GM18505 (cell line): Measurements from ENCODE around the gene MYZAP.

Source experiments
- ATAC-seq: cut with Tn5 transposase; IDR thresholded peaks from one replicate; pipeline ENCODE4 v1.9.1; 2021; ENCODE audit not compliant: unreplicated experiment
- POLR2A ChIP-seq: IDR thresholded peaks from 4 replicates; pipeline ENCODE4 v1.6.1; 2011; ENCODE audit warnings: borderline replicate concordance; ENCODE audit not compliant: insufficient read depth, insufficient read length; ENCODE audit errors: extremely low read depth

The MYZAP gene

DNA sequence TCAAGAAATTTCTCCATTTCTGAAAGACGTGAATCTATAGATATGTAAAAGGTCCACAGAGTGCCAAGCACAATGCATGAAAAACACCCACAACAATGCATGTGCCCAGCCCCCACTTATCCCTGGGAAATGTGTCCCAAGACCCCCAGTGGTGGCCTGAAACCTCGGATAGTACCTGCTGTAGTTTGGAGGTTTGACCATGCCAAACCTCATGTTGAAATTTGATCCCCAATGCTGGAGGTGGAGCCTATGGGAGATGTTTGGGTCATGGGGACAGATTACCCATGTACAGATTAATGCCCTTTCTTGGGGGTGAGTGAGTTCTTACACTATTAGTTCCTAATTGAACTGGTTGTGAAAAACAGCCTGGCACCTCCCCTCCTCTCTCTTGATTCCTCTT, 21.4 kb upstream of the MYZAP start:
- no peak for ATAC-seq
- TF ChIP-seq POLR2A, result no peak

DNA sequence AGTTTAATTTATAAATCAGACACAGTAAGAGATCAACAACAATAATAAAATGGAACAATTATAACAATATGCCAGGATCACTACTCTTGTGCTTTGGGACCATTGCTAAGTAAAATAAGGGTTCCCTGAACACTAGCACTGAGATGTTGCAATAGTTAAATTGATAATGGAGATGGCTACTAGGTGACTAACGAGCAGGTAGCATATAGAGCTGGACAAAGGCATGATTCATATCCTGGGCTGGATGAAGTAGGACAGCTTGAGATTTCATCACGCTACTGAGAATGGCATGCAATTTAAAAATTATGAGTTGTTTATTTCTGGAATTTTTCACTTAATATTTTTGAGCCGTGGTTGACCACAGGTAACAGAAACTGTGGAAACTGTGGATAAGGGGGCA, 20.7 kb upstream of the MYZAP start:
- ATAC-seq, result no peak
- TF ChIP-seq POLR2A, result no peak

GRCh38 chr15:57571725-57572124, 20.0 kb upstream of the MYZAP start:
- ATAC-seq, result no peak
- TF ChIP-seq POLR2A, result no peak

DNA sequence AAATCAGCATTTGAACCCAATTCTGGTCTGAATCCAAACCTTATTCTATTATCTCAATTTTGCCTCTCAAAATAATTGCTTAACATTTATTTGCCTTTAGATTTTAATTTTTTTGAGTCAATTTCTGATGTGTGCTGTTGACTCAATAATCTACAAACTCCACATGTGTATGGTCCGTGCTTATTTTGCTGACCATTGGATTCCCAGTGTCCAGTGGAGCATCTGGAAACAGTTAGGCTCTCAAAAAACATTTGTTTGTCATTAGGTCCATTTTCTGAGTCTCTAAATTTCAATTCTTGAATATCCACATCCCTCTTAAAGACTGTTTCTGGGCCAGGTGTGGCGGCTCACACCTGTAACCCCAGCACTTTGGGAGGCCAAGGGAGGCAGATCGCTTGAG, 19.2 kb upstream of the MYZAP start:
- no peak for ATAC-seq
- no peak for TF ChIP-seq POLR2A

GRCh38 chr15:57573151-57573550, 18.6 kb upstream of the MYZAP start:
- ATAC-seq, result no peak
- TF ChIP-seq POLR2A, result no peak

GRCh38 chr15:57575363-57575762, 16.3 kb upstream of the MYZAP start:
- TF ChIP-seq POLR2A, result no peak
- ATAC-seq, result no peak

GRCh38 chr15:57578288-57578900, 13.3 kb upstream of the MYZAP start:
- no peak for TF ChIP-seq POLR2A
- no peak for ATAC-seq

DNA sequence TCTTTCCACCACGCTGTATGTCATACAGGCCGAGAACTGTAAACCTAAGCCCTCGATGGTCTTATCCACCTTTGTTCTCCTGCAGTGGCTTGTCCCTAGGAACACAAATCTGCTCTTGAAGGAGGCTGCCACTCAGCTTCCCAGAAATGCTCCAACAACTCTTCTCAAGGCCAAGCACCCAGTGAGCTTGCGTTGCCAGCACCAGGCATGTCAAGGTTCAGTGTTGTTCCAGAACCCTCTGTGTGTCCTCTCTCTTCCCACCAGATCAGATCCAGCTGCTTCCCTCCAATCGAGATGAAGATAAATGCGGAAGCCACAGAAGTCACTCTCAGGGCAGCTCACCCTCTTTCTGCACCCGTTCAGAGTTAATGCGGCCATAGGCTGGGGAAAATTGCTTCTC, 11.3 kb upstream of the MYZAP start:
- TF ChIP-seq POLR2A, result no peak
- ATAC-seq, result no peak

- ATAC-seq, result no peak
- TF ChIP-seq POLR2A, result no peak
Observed at GRCh38 chr15:57580866-57581265, 10.8 kb upstream of the MYZAP start.

- no peak for TF ChIP-seq POLR2A
- no peak for ATAC-seq
Observed at GRCh38 chr15:57582090-57582489, 9.6 kb upstream of the MYZAP start.

- ATAC-seq, result no peak
- TF ChIP-seq POLR2A, result no peak
Observed at GRCh38 chr15:57583282-57583681, 8.4 kb upstream of the MYZAP start.

GRCh38 chr15:57583720-57584119, 8.0 kb upstream of the MYZAP start:
- ATAC-seq, result no peak
- TF ChIP-seq POLR2A, result no peak

GRCh38 chr15:57586661-57587424, 4.9 kb upstream of the MYZAP start:
- TF ChIP-seq POLR2A, result no peak
- no peak for ATAC-seq

DNA sequence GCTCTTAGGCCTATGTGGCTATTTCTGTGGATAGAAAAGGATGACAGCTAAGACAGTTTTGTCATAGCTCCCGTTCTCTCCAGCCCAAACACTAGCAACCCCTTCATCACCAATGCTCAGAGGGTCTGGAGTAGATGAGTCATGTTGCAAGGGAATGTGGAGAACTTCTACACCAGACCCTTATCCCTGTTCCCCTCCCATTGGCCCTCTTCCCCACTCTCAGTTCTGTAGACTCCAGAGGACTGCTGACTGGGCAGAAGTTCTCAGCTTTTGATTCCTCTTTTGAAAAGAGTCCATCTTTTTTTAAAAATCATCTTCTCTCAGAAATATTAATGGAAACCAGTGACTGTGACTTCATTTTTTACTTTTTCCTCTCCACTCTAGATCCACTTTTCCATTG, 2.4 kb upstream of the MYZAP start:
- ATAC-seq, result no peak
- TF ChIP-seq POLR2A, result no peak
